ENCODE results near the gene CAPS. TPM values are rescaled to one million over a fixed set of nuclear protein-coding genes. Genes with fewer than 3 reads are reported as not detected.

CAPS gene
- polyA plus RNA-seq, 2 of the 4 experiments (the other 2 are of a cell fraction): 1.4 to 1.7 TPM

GRCh38 chr19:5896365-5897076 is 17.5 kb upstream of the CAPS start:
- no peak for ATAC-seq
- Histone ChIP-seq H3K27ac (no peak overlapping the region), H3K4me2 (no peak overlapping the region), H3K4me1 (no peaks in the 10 kb centered on the region), H3K9me3 (no peaks in the 10 kb centered on the region), H3K4me3 (no peak overlapping the region)
- POLR2A ChIA-PET: interaction anchor here (0.6 kb wide), 1 partner anchor 137 kb away, joined by 4 read pairs; no protein-coding TSS in a partner anchor
- CTCF ChIA-PET: interaction anchor here (1.3 to 2.1 kb wide), 2 partner anchors 90 to 92 kb away, joined by 4 to 9 read pairs; no protein-coding TSS in a partner anchor
- DNase-seq (ENCODE audit: low read depth in 1 of 2, low spot score in 1 of 2): no peak
- FAIRE-seq: no peak
- 82% methylated on average over 22 of the region's 29 CpGs for WGBS (ENCODE audit: missing lambda C conversion rate)
- TF ChIP-seq ZC3H11A (IDR thresholded peaks at IDR 0.05) (no peak), CBX2 (IDR thresholded peaks at IDR 0.05; ENCODE audit: borderline replicate concordance, low read depth) (no peak), ATOH8 (CRISPR knock-in tag; IDR thresholded peaks at IDR 0.05; ENCODE audit: low read depth) (no peak)

- 91% methylated on average over 18 of the region's 30 CpGs for WGBS (ENCODE audit: missing lambda C conversion rate)
- DNase-seq (ENCODE audit: low read depth in 1 of 2, low spot score in 1 of 2): no peak
- H3K4me2 ChIP-seq: no peak overlapping the region
- no peak overlapping the region for H3K27ac ChIP-seq
- H3K4me3 ChIP-seq: no peak overlapping the region
- TF ChIP-seq ESRRA (IDR thresholded peaks at IDR 0.05; ENCODE audit: borderline replicate concordance, low read length) (no peak), RARB (CRISPR knock-in tag; IDR thresholded peaks at IDR 0.05) (no peak), ZSCAN20 (CRISPR knock-in tag; IDR thresholded peaks at IDR 0.05) (no peak), USF2 (IDR thresholded peaks at IDR 0.05) (no peak), CHD2 (IDR thresholded peaks at IDR 0.05; ENCODE audit: low read length, partially characterized antibody) (no peak), CTCF (IDR thresholded peaks at IDR 0.05) (no peak), HEYL (CRISPR knock-in tag; IDR thresholded peaks at IDR 0.05) (no peak), CBX8 (IDR thresholded peaks at IDR 0.05) (no peak), EP300 (IDR thresholded peaks at IDR 0.05) (no peak), CBX2 (IDR thresholded peaks at IDR 0.05; ENCODE audit: borderline replicate concordance, low read depth) (no peak), RAD21 (conservative IDR thresholded peaks at IDR 0.05 in 1 of 2, IDR thresholded peaks at IDR 0.05 in 1 of 2) (no peak), RNF2 (IDR thresholded peaks at IDR 0.05; ENCODE audit: borderline replicate concordance, low read depth) (no peak), MAFK (IDR thresholded peaks at IDR 0.05; ENCODE audit: partially characterized antibody) (no peak), RFX5 (IDR thresholded peaks at IDR 0.05) (no peak), EHF (CRISPR knock-in tag; IDR thresholded peaks at IDR 0.05) (no peak), BCL3 (IDR thresholded peaks at IDR 0.05) (no peak), HES2 (IDR thresholded peaks at IDR 0.05) (no peak), ZNF302 (CRISPR knock-in tag; IDR thresholded peaks at IDR 0.05) (no peak), EHMT2 (IDR thresholded peaks at IDR 0.05; ENCODE audit: low read depth) (no peak), PBX3 (IDR thresholded peaks at IDR 0.05) (no peak)
- peaks cover 2% of the 10 kb centered on the region; the same call in 1 of the 3 replicates for H3K4me1 ChIP-seq
- FAIRE-seq: no peak
- ChIA-PET POLR2A (interaction anchor here (0.6 kb wide), 1 partner anchor 138 kb away, joined by 4 read pairs; no protein-coding TSS in a partner anchor), CTCF (interaction anchor here (0.6 to 2.1 kb wide), 4 partner anchors 27 to 124 kb away, joined by 3 to 9 read pairs (median 4); no protein-coding TSS in a partner anchor)
- no peak for ATAC-seq
- no peaks in the 10 kb centered on the region for H3K9me3 ChIP-seq
Observed at GRCh38 chr19:5897189-5897969, 16.7 kb upstream of the CAPS start.
